A549 (cell line): ENCODE data around the gene TUBGCP5. TPM values are rescaled to one million over a fixed set of nuclear protein-coding genes. Genes with fewer than 3 reads are reported as not detected.
"Not testable (repeated sequence)": the region's sequence is repeated elsewhere in the genome, so short reads cannot be mapped to it uniquely, and the experiment has no call there.

ENCODE experiments used
- ATAC-seq, 2 experiments: fragments of 200-7000 bp in 1 of 2; fragments of >200 bp in 1 of 2; cut with Nextera tagmentation in 1 of 2; cut with Tn5 transposase in 1 of 2; 3 replicates each; pipeline versions ENCODE4 v1.8.0 to v1.9.1; 2018 to 2020; ENCODE audit warnings: mild to moderate bottlenecking in 1 of 2, moderate library complexity in 1 of 2
- CTCF ChIA-PET: fragments of 300-600 bp; sonication (Branson Sonifier 250); formaldehyde crosslinking; extraction: SDS; loops from one replicate; lab custom pipeline; 2021; ENCODE audit warnings: antibody characterized with exemption, inconsistent platforms; lab: Yijun Ruan, JAX
- POLR2A ChIA-PET: fragments of 350-600 bp; formaldehyde crosslinking; extraction: SDS; loops from one replicate; lab custom pipeline; 2021; ENCODE audit warnings: antibody characterized with exemption, inconsistent platforms; lab: Yijun Ruan, JAX
- DNase-seq, 2 experiments: peaks; one replicate each; pipeline versions ENCODE4 v3.0.0 to v3.0.0-alpha.2; 2011 to 2016; ENCODE audit warnings: low read depth in 1 of 2, low spot score in 1 of 2
- FAIRE-seq: peaks from 2 replicates; lab custom pipeline; 2011; peaks lifted over from hg19 to GRCh38; lab: Jason Lieb, UNC
- H3K27ac ChIP-seq, 2 experiments: fragments of >200 bp; sonication (Bioruptor Twin); formaldehyde crosslinking; 3 replicates each; pipeline ENCODE4 v1.5.1; 2016 to 2017
- H3K4me1 ChIP-seq: fragments of >200 bp; sonication (Bioruptor Twin); formaldehyde crosslinking; 3 replicates; pipeline ENCODE4 v1.6.1; 2016
- H3K4me2 ChIP-seq: fragments of >200 bp; sonication (Bioruptor Twin); formaldehyde crosslinking; 3 replicates; pipeline ENCODE4 v1.6.1; 2016
- H3K4me3 ChIP-seq: fragments of >200 bp; sonication (Bioruptor Twin); formaldehyde crosslinking; 3 replicates; pipeline ENCODE4 v1.5.1; 2016
- H3K9me3 ChIP-seq: fragments of >200 bp; sonication (Bioruptor Twin); formaldehyde crosslinking; 3 replicates; pipeline ENCODE4 v1.6.1; 2016
- EHF ChIP-seq: fragments of 250-450 bp; sonication (Bioruptor Pico); IDR thresholded peaks from 2 replicates; pipeline ENCODE4 v1.5.0; 2020; ENCODE audit warnings: mild to moderate bottlenecking
- EHMT2 ChIP-seq: fragments of 200-600 bp; sonication (generic); IDR thresholded peaks from 2 replicates; pipeline ENCODE4 v1.6.1; 2016; ENCODE audit warnings: antibody characterized with exemption, low read depth, mild to moderate bottlenecking, moderate library complexity
- FOSB ChIP-seq: fragments of 250-450 bp; sonication (Bioruptor Pico); IDR thresholded peaks from 2 replicates; pipeline ENCODE4 v1.5.0; 2020; ENCODE audit warnings: mild to moderate bottlenecking, moderate library complexity
- HDAC2 ChIP-seq: fragments of 200-600 bp; sonication (generic); IDR thresholded peaks from 2 replicates; pipeline ENCODE4 v1.6.1; 2016
- HEYL ChIP-seq: fragments of 250-450 bp; sonication (Bioruptor Pico); IDR thresholded peaks from 2 replicates; pipeline ENCODE4 v1.8.0; 2021; ENCODE audit warnings: mild to moderate bottlenecking, moderate library complexity
- JUNB ChIP-seq: fragments of >200 bp; sonication (Bioruptor Twin); formaldehyde crosslinking; IDR thresholded peaks from 2 replicates; pipeline ENCODE4 v1.6.1; 2016
- PBX3 ChIP-seq: IDR thresholded peaks from 2 replicates; pipeline ENCODE4 v1.6.1; 2012
- REST ChIP-seq: fragments of 200-600 bp; sonication (generic); IDR thresholded peaks from 2 replicates; pipeline ENCODE4 v1.6.1; 2016; ENCODE audit warnings: antibody characterized with exemption, mild to moderate bottlenecking, moderate library complexity
- TP53 ChIP-seq: fragments of 250-450 bp; sonication (Bioruptor Pico); IDR thresholded peaks from 2 replicates; pipeline ENCODE4 v1.5.0; 2021; ENCODE audit warnings: mild to moderate bottlenecking, moderate library complexity
- WGBS: methylation state at CpG from one replicate; pipeline ENCODE4 v1.1.6; 2017; ENCODE audit errors: missing lambda C conversion rate; 5-methylcytosine and 5-hydroxymethylcytosine counted together
- polyA plus RNA-seq, 4 experiments: library from polyadenylated mRNA; depleted of rRNA in 3 of 4; stranded (reverse); fragments of >200 nt; fragmentation: RNase III in 1 of 4; extraction: RNeasy Plus Mini Kit Qiagen cat#74134 plus additional on column Dnase treatment in 1 of 4; gene quantifications; 2 replicates in 3 of 4; 3 replicates in 1 of 4; pipeline ENCODE4 v1.2.3, GENCODE V29; 2011 to 2017
- TF ChIP-seq, protein P1 (sequence below): fragments of >200 bp; sonication (Bioruptor Twin); formaldehyde crosslinking; IDR thresholded peaks from 2 replicates; pipeline ENCODE4 v1.6.1; 2016

The TUBGCP5 gene
- polyA plus RNA-seq, 2 of the 4 experiments (the other 2 are of a cell fraction): 26.3 to 41.0 TPM

DNA sequence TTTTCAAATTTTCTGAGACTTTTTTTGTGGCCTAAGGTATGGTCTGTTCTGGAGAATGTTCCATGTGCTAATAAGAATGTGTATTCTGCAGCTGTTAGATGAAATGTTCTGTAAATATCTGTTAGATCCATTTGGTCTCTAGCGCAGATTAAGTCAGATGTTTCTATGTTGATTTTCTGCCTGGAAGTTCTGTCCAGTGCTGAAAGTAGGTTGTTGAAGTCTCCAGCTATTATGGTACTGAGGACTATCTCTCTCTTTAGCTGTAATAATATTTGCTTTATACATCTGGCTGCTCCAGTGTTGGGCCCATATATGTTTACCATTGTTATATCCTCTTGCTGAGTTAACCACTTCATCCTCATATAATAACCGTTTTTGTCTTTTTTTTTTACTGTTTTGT lies 13.2 kb upstream of the TUBGCP5 start:
- peak; percentile 73 for TF ChIP-seq REST
- TF ChIP-seq EHMT2: no peak
- ChIA-PET POLR2A (no interaction called here), CTCF (interaction anchor here (1.4 kb wide), 1 partner anchor 415 kb away, joined by 4 read pairs; no protein-coding TSS in a partner anchor)
- no peak overlapping the region for H3K4me3 ChIP-seq
- ATAC-seq: no peak
- no peak for DNase-seq
- H3K9me3 ChIP-seq: no peaks in the 10 kb centered on the region; the same call in 2 of the 3 replicates
- no peak overlapping the region for H3K4me2 ChIP-seq
- no peak for FAIRE-seq
- H3K4me1 ChIP-seq: no peaks in the 10 kb centered on the region
- H3K27ac ChIP-seq: no peak overlapping the region
- 47% methylated on average over 2 of the region's 2 CpGs for WGBS

DNA sequence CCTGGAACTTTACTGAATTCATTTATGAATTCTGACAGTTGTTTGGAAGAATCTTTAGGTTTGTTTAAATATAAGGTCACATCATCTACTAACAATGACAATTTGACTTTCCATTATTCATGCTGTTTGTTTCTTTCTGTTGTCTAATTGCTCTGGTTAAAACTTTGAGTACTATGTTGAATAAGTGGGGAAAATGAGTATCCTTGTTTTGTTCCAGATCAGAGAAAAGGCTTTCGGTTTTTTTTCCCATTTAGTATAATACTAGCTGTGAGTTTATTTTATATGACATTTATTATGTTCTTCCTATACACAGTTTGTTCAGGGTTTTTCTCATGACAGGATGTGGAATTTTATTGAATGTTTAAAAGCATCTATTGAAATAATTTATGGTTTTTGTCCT lies 11.3 kb upstream of the TUBGCP5 start:
- ChIA-PET CTCF (interaction anchor here (1.1 kb wide), 1 partner anchor 15 kb away, joined by 3 read pairs; no protein-coding TSS in a partner anchor), POLR2A (no interaction called here)
- no peak for TF ChIP-seq HDAC2
- no peak for TF ChIP-seq JUNB
- no peak for TF ChIP-seq EHMT2
- no peak for TF ChIP-seq EHF (CRISPR knock-in tag)
- WGBS: 58% methylated on average over 1 of the region's 1 CpG
- FAIRE-seq (no peak), DNase-seq (no peak), ATAC-seq (peak in 1 of 2 experiments; percentile 34; a peak in 2 of 6 replicates)
- Histone ChIP-seq H3K27ac (no peak overlapping the region), H3K4me1 (no peaks in the 10 kb centered on the region), H3K9me3 (no peaks in the 10 kb centered on the region; the same call in 2 of the 3 replicates), H3K4me3 (no peak overlapping the region), H3K4me2 (no peak overlapping the region)

- POLR2A ChIA-PET: no interaction called here
- H3K4me3 ChIP-seq: no peak overlapping the region
- peak in 1 of 2 experiments; percentile 34; a peak in 1 of 6 replicates for ATAC-seq
- H3K9me3 ChIP-seq: no peaks in the 10 kb centered on the region; the same call in 2 of the 3 replicates
- TF ChIP-seq, protein P1, sequence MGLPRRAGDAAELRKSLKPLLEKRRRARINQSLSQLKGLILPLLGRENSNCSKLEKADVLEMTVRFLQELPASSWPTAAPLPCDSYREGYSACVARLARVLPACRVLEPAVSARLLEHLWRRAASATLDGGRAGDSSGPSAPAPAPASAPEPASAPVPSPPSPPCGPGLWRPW: no peak
- TF ChIP-seq PBX3 (no peak), TP53 (CRISPR knock-in tag) (no peak), HEYL (CRISPR knock-in tag) (no peak), FOSB (CRISPR knock-in tag) (no peak)
- TF ChIP-seq, all 56 proteins: peak for 0
- H3K4me2 ChIP-seq: no peak overlapping the region
- CTCF ChIA-PET: interaction anchor here (1.1 kb wide), 1 partner anchor 14 kb away, joined by 3 read pairs; no protein-coding TSS in a partner anchor
- no peaks in the 10 kb centered on the region for H3K4me1 ChIP-seq
- DNase-seq (no peak), FAIRE-seq (no peak)
- no peak overlapping the region for H3K27ac ChIP-seq
- WGBS: 65% methylated on average over 6 of the region's 16 CpGs
Measured at GRCh38 chr15:23049984-23050628, 10.7 kb upstream of the TUBGCP5 start.

DNA sequence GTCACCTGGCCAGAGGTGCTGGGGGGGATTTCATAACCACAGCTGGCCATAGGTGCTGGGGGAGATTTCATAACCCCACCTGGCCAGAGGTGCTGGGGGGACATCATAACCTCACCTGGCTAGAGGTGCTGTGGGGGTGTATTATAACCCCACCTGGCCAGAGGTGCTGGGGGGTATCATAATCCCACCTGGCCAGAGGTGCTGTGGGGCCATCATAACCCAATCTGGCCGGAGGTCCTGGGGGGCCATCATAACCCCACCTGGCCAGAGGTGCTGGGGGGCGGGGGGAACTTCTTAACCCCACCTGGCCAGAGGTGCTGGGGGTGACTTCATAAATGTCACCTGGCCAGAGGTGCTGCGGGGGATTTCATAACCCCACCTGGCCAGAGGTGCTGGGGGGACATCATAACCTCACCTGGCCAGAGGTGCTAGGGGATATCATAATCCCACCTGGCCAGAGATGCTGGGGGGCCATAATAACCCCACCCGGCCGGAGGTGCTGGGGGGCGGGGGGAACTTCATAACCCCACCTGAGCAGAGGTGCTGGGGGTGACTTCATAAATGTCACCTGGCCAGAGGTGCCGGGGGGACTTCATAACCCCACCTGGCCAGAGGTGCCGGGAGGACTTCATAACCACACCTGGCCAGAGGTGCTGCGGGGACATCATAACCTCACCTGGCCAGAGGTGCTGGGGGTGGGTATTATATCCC lies 9.4 kb upstream of the TUBGCP5 start:
- ATAC-seq, H3K4me3 ChIP-seq, H3K27ac ChIP-seq, FAIRE-seq, H3K9me3 ChIP-seq, CTCF ChIA-PET, DNase-seq, H3K4me2 ChIP-seq, H3K4me1 ChIP-seq, POLR2A ChIA-PET: not testable (repeated sequence)
- 100% methylated on average over 1 of the region's 9 CpGs for WGBS

GRCh38 chr15:23043987-23044386 lies 4.6 kb upstream of the TUBGCP5 start:
- FAIRE-seq, POLR2A ChIA-PET, H3K4me1 ChIP-seq, ATAC-seq, H3K27ac ChIP-seq, CTCF ChIA-PET, H3K9me3 ChIP-seq, H3K4me2 ChIP-seq, DNase-seq, H3K4me3 ChIP-seq: not testable (repeated sequence)
- WGBS: 33% methylated on average over 1 of the region's 2 CpGs

DNA sequence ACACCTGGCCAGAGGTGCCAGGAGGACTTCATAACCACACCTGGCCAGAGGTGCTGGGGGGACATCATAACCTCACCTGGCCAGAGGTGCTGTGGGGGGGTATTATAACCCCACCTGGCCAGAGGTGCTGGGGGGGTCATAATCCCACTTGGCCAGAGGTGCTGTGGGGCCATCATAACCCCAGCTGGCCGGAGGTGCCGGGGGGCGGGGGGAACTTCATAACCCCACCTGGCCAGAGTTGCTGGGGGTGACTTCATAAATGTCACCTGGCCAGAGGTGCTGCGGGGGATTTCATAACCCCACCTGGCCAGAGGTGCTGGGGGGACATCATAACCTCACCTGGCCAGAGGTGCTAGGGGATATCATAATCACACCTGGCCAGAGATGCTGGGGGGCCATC lies 4.2 kb upstream of the TUBGCP5 start:
- H3K9me3 ChIP-seq, H3K4me1 ChIP-seq, H3K4me2 ChIP-seq, POLR2A ChIA-PET, H3K4me3 ChIP-seq, DNase-seq, CTCF ChIA-PET, FAIRE-seq, H3K27ac ChIP-seq, ATAC-seq: not testable (repeated sequence)
- no CpG with 5 or more reads among the region's 4 CpGs for WGBS

DNA sequence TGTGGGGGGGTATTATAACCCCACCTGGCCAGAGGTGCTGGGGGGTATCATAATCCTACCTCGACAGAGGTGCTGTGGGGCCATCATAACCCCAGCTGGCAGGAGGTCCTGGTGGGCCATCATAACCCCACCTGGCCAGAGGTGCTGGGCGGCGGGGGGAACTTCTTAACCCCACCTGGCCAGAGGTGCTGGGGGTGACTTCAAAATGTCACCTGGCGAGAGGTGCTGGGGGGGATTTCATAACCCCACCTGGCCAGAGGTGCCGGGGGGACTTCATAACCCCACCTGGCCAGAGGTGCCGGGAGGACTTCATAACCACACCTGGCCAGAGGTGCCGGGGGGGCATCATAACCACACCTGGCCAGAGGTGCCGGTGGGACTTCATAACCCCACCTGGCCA lies 2.4 kb upstream of the TUBGCP5 start:
- WGBS: 100% methylated on average over 1 of the region's 8 CpGs
- peaks cover 13% of the 10 kb centered on the region for H3K4me1 ChIP-seq
- DNase-seq, POLR2A ChIA-PET, H3K4me2 ChIP-seq, ATAC-seq, H3K9me3 ChIP-seq, FAIRE-seq, H3K4me3 ChIP-seq, CTCF ChIA-PET, H3K27ac ChIP-seq: not testable (repeated sequence)
